NCI-H446 treated with DMSO at 0.1 percent for 48 hours (cell line): ENCODE measurements around the gene ABHD4.
"Not testable (repeated sequence)": the region's sequence is repeated elsewhere in the genome, so short reads cannot be mapped to it uniquely, and the experiment has no call there.

Experiments
- DNase-seq: peaks from one replicate; lab custom pipeline; 2025; lab: John Stamatoyannopoulos, UW

ABHD4 gene

GRCh38 chr14:22598099-22598895, at the start of gene ABHD4:
ABHD4 (plus strand) TSS chr14:22598300; CDS start chr14:22598307, 7 bp downstream.
- DNase-seq = peak; percentile 29

GRCh38 chr14:22549324-22549962, 48.7 kb upstream of the ABHD4 start:
- no peak for DNase-seq

GRCh38 chr14:22549981-22550673, 48.0 kb upstream of the ABHD4 start:
- DNase-seq = no peak

- DNase-seq = no peak
Observed at GRCh38 chr14:22551605-22551997, 46.5 kb upstream of the ABHD4 start.

GRCh38 chr14:22552001-22552826, 45.9 kb upstream of the ABHD4 start:
- DNase-seq = no peak

GRCh38 chr14:22552827-22553076, 45.3 kb upstream of the ABHD4 start:
- DNase-seq = no peak

- DNase-seq = no peak
Observed at GRCh38 chr14:22553445-22553844, 44.7 kb upstream of the ABHD4 start.

- not testable (repeated sequence) for DNase-seq
Observed at GRCh38 chr14:22553861-22554497, 44.1 kb upstream of the ABHD4 start.

- DNase-seq = no peak
Observed at GRCh38 chr14:22554498-22555383, 43.4 kb upstream of the ABHD4 start.

GRCh38 chr14:22555384-22556011, 42.6 kb upstream of the ABHD4 start:
- no peak for DNase-seq

- no peak for DNase-seq
Observed at GRCh38 chr14:22556021-22556989, 41.8 kb upstream of the ABHD4 start.

- peak; percentile 60 for DNase-seq
Observed at GRCh38 chr14:22556990-22557623, 41.0 kb upstream of the ABHD4 start.

GRCh38 chr14:22557846-22558220, 40.3 kb upstream of the ABHD4 start:
- DNase-seq = no peak

- no peak for DNase-seq
Observed at GRCh38 chr14:22558221-22558913, 39.7 kb upstream of the ABHD4 start.

GRCh38 chr14:22559041-22559440, 39.1 kb upstream of the ABHD4 start:
- DNase-seq = no peak

- no peak for DNase-seq
Observed at GRCh38 chr14:22560662-22561365, 37.3 kb upstream of the ABHD4 start.

- no peak for DNase-seq
Observed at GRCh38 chr14:22561366-22561660, 36.8 kb upstream of the ABHD4 start.
